Coronary artery (tissue), 2 donors: ENCODE results near the gene CD7.

Experiments
- DNase-seq: peaks from one replicate; pipeline ENCODE4 v3.0.0-alpha.2; 2017; ENCODE audit warnings: low spot score
- H3K27ac ChIP-seq, 2 donors: fragments of 200-600 bp; sonication (generic); one replicate each; pipeline ENCODE4 v1.5.1; 2016 to 2019
- H3K4me3 ChIP-seq: fragments of 200-600 bp; sonication (generic); 2 replicates; pipeline ENCODE4 v1.5.1; 2016; ENCODE audit warnings: mild to moderate bottlenecking, moderate library complexity
- CTCF ChIP-seq: fragments of 200-600 bp; sonication (generic); IDR thresholded peaks from one replicate; pipeline ENCODE4 v1.5.1; 2019; ENCODE audit warnings: antibody characterized with exemption

The CD7 gene

GRCh38 chr17:82282239-82283207 lies 34.9 kb downstream of the CD7 start:
- TF ChIP-seq CTCF = no peak
- no peak for DNase-seq
- H3K27ac ChIP-seq = no peak overlapping the region
- H3K4me3 ChIP-seq = no peak overlapping the region

- TF ChIP-seq CTCF = no peak
- H3K4me3 ChIP-seq = no peak overlapping the region
- no peak for DNase-seq
Observed at GRCh38 chr17:82281502-82282238, 35.7 kb downstream of the CD7 start.

GRCh38 chr17:82281076-82281475 lies 36.3 kb downstream of the CD7 start:
- no peak for DNase-seq
- H3K27ac ChIP-seq = no peak overlapping the region
- no peak for TF ChIP-seq CTCF
- no peak overlapping the region for H3K4me3 ChIP-seq

More at GRCh38 chr17:82281502-82282238, 35.7 kb downstream of the CD7 start:
- no peak overlapping the region for H3K27ac ChIP-seq

- TF ChIP-seq CTCF = no peak
- no peak for DNase-seq
- Histone ChIP-seq H3K4me3 (no peak overlapping the region), H3K27ac (no peak overlapping the region)
Observed at GRCh38 chr17:82280537-82280936, 36.9 kb downstream of the CD7 start.

- no peak overlapping the region for H3K27ac ChIP-seq
- no peak for TF ChIP-seq CTCF
- no peak for DNase-seq
Observed at GRCh38 chr17:82278786-82279391, 38.5 kb downstream of the CD7 start.

GRCh38 chr17:82278308-82278707 lies 39.1 kb downstream of the CD7 start:
- Histone ChIP-seq H3K4me3 (no peak overlapping the region), H3K27ac (no peak overlapping the region)
- no peak for DNase-seq
- no peak for TF ChIP-seq CTCF

More at GRCh38 chr17:82278786-82279391, 38.5 kb downstream of the CD7 start:
- H3K4me3 ChIP-seq = no peak overlapping the region
